B cell (primary cell): ENCODE results near the gene PUDP.

Experiments
- CTCF ChIP-seq: fragments of 200-600 bp; IDR thresholded peaks from one replicate; pipeline ENCODE4 v1.8.0; 2022; ENCODE audit warnings: antibody characterized with exemption, mild to moderate bottlenecking
- EZH2 ChIP-seq: IDR thresholded peaks from 2 replicates; pipeline ENCODE4 v1.6.1; 2012; ENCODE audit warnings: borderline replicate concordance, low read depth, mild to moderate bottlenecking, moderate library complexity, low read length; ENCODE audit not compliant: insufficient read depth, poor library complexity, severe bottlenecking

GRCh38 chrX:7077241-7078230 lies 70.4 kb downstream of the PUDP start:
- TF ChIP-seq CTCF (no peak), EZH2 (no peak)
